ENCODE data around the gene CNOT1. TPM values are rescaled to one million over a fixed set of nuclear protein-coding genes. Genes with fewer than 3 reads are reported as not detected.

Gene CNOT1
- total RNA-seq, 1 experiment from 2014 or later, result 328 TPM

GRCh38 chr16:58474296-58474695, 155.3 kb downstream of the CNOT1 start:
- H4K5ac ChIP-seq (ENCODE audit: insufficient read length, low read depth, low read length), result no peak overlapping the region
- no peak overlapping the region for H3K27ac ChIP-seq (ENCODE audit: insufficient read length, low read depth, low read length)
- H2BK12ac ChIP-seq (ENCODE audit: insufficient read length, low read depth, low read length), result no peak overlapping the region
- H3K4me2 ChIP-seq (ENCODE audit: insufficient read depth, insufficient read length, low read length), result no peak overlapping the region
- H3K9ac ChIP-seq (ENCODE audit: extremely low read depth, insufficient read length, low read length), result no peak overlapping the region
- no peak overlapping the region for H3K23ac ChIP-seq (ENCODE audit: insufficient read length, low read depth, low read length)
- H3K14ac ChIP-seq (ENCODE audit: insufficient read depth, low read length), result no peak overlapping the region
- H3K4me1 Mint-ChIP-seq, result peaks cover 11 to 37% of the 10 kb centered on the region in 2 experiments
- H3K36me3 Mint-ChIP-seq (ENCODE audit: insufficient read depth in 1 of 3, low read depth in 3 of 3), result peaks cover 0 to 6% (median 0%) of the 10 kb centered on the region in 3 experiments; a peak in 1 of 7 replicates
- no peaks in the 10 kb centered on the region for H3K9me3 ChIP-seq (ENCODE audit: control insufficient read depth, low read depth, low read length)
- H3K9me3 Mint-ChIP-seq, result peaks cover 0 to 3% of the 10 kb centered on the region in 2 experiments; a peak in 1 of 5 replicates
- no peak overlapping the region for H2BK5ac ChIP-seq (ENCODE audit: insufficient read length, low read length)
- H2BK15ac ChIP-seq (ENCODE audit: low read depth, low read length), result no peak overlapping the region
- H3K4ac ChIP-seq (ENCODE audit: low read depth, low read length), result no peak overlapping the region
- no peak overlapping the region for H3T11ph ChIP-seq (ENCODE audit: low read length)
- H4K8ac ChIP-seq (replicated peaks; ENCODE audit: insufficient read length, low read depth, low read length), result no peak overlapping the region
- H3K4me3 Mint-ChIP-seq, result no peak overlapping the region
- no peak overlapping the region for H3K56ac ChIP-seq (ENCODE audit: insufficient read length, low read depth, low read length)
- no peaks in the 10 kb centered on the region for H4K20me1 ChIP-seq (ENCODE audit: control insufficient read depth, insufficient read depth, insufficient read length)
- no CpG with 5 or more reads among the region's 10 CpGs for WGBS (ENCODE audit: extremely low coverage, insufficient read length, low lambda C conversion rate)
- H2BK120ac ChIP-seq (ENCODE audit: low read depth, low read length, poor library complexity, severe bottlenecking), result no peak overlapping the region
- peaks cover 15% of the 10 kb centered on the region for H3K27me3 Mint-ChIP-seq (ENCODE audit: low read depth)
- no peak overlapping the region for H2AK5ac ChIP-seq (ENCODE audit: insufficient read length, low read length)
- no peak for DNase-seq
- H2BK20ac ChIP-seq (ENCODE audit: low read depth, low read length, poor library complexity, severe bottlenecking), result no peak overlapping the region
- no peaks in the 10 kb centered on the region for H3K79me2 ChIP-seq (ENCODE audit: insufficient read depth, low read length)
- no peak overlapping the region for H3K18ac ChIP-seq (ENCODE audit: insufficient read length, low read depth, low read length)
- H3K27ac Mint-ChIP-seq, result no peak overlapping the region
- no peak overlapping the region for H2AFZ ChIP-seq (ENCODE audit: low read length)
- TF ChIP-seq CTCF (conservative IDR thresholded peaks at IDR 0.05), result no peak
- no peaks in the 10 kb centered on the region for H3K4me1 ChIP-seq (ENCODE audit: insufficient read depth, low read length)
- H4K91ac ChIP-seq (ENCODE audit: insufficient read length, low read depth, low read length), result no peak overlapping the region
- no peaks in the 10 kb centered on the region for H3K23me2 ChIP-seq (ENCODE audit: insufficient read length, low read depth, low read length, poor library complexity, severe bottlenecking)
- no peaks in the 10 kb centered on the region for H3K27me3 ChIP-seq (ENCODE audit: insufficient read depth, low read length)
- H3K79me1 ChIP-seq (ENCODE audit: insufficient read depth, low read depth, low read length, poor library complexity, severe bottlenecking), result no peaks in the 10 kb centered on the region

Data from H9 (cell line).